Neural cell (in vitro differentiated cells): Measurements from ENCODE around the gene RFESD. TPM values are rescaled to one million over a fixed set of nuclear protein-coding genes. Genes with fewer than 3 reads are reported as not detected.

ENCODE experiments used
- H2AFZ ChIP-seq: fragments of 200-600, 300-800 bp; sonication (generic), shearing (Covaris generic); 2 replicates; pipeline ENCODE4 v1.6.0; 2014; ENCODE audit warnings: low read depth, mild to moderate bottlenecking, antibody characterized with exemption, low read length, moderate library complexity
- H3F3A ChIP-seq: fragments of 200-600 bp; shearing (Covaris generic); 2 replicates; pipeline ENCODE4 v1.6.1; 2016; ENCODE audit warnings: mild to moderate bottlenecking, moderate library complexity, mixed read lengths, antibody characterized with exemption, low read length; ENCODE audit not compliant: insufficient read depth, poor library complexity, severe bottlenecking
- H3K27ac ChIP-seq: fragments of 200-600, 300-800 bp; sonication (generic), shearing (Covaris generic); 2 replicates; pipeline ENCODE4 v1.5.1; 2014; ENCODE audit warnings: mild to moderate bottlenecking, low read length, moderate library complexity
- H3K27me3 ChIP-seq: fragments of 300-800, 200-600 bp; sonication (generic), shearing (Covaris generic); 2 replicates; pipeline ENCODE4 v1.6.0; 2014; ENCODE audit warnings: mild to moderate bottlenecking, low read depth, low read length, moderate library complexity; ENCODE audit not compliant: insufficient read depth
- H3K36me3 ChIP-seq: fragments of 300-800, 200-600 bp; sonication (generic), shearing (Covaris generic); 2 replicates; pipeline ENCODE4 v1.5.1; 2014; ENCODE audit warnings: mild to moderate bottlenecking, antibody characterized with exemption, low read length, moderate library complexity; ENCODE audit not compliant: insufficient read depth
- H3K4me2 ChIP-seq: fragments of 300-800, 200-600 bp; sonication (generic), shearing (Covaris generic); 2 replicates; pipeline ENCODE4 v1.6.0; 2014; ENCODE audit warnings: mild to moderate bottlenecking, low read length
- H3K4me3 ChIP-seq: fragments of 300-800, 200-600 bp; sonication (generic), shearing (Covaris generic); 2 replicates; pipeline ENCODE4 v1.5.1; 2014; ENCODE audit warnings: mild to moderate bottlenecking, low read length, moderate library complexity
- H3K79me2 ChIP-seq: fragments of 200-600 bp; shearing (Covaris generic); replicated peaks from 2 replicates; pipeline ENCODE4 v1.6.0; 2014; ENCODE audit warnings: mild to moderate bottlenecking, low read length, moderate library complexity; ENCODE audit not compliant: insufficient read depth
- H3K9ac ChIP-seq: fragments of 300-800, 200-600 bp; sonication (generic), shearing (Covaris generic); 2 replicates; pipeline ENCODE4 v1.6.1; 2016; ENCODE audit warnings: mild to moderate bottlenecking, low read length, mixed read lengths
- H3K9me2 ChIP-seq: fragments of 200-600 bp; shearing (Covaris generic); 2 replicates; pipeline ENCODE4 v1.6.1; 2016; ENCODE audit warnings: mild to moderate bottlenecking, low read length, mixed read lengths; ENCODE audit not compliant: insufficient read depth
- H3K9me3 ChIP-seq: fragments of 200-600, 300-800 bp; sonication (generic), shearing (Covaris generic); 2 replicates; pipeline ENCODE4 v1.6.1; 2016; ENCODE audit warnings: mild to moderate bottlenecking, mixed run types, low read length, moderate library complexity, mixed read lengths
- H4K20me1 ChIP-seq: fragments of 200-600 bp; shearing (Covaris generic); 2 replicates; pipeline ENCODE4 v1.6.1; 2016; ENCODE audit warnings: mild to moderate bottlenecking, mixed run types; ENCODE audit not compliant: insufficient read depth
- EP300 ChIP-seq: fragments of 450-650 bp; conservative IDR thresholded peaks from 2 replicates; pipeline ENCODE4 v1.6.1; 2014; ENCODE audit warnings: antibody characterized with exemption, mild to moderate bottlenecking, moderate library complexity; ENCODE audit not compliant: poor library complexity, severe bottlenecking
- EZH2 ChIP-seq: fragments of 200-600, 300-800 bp; shearing (Covaris generic), sonication (generic); IDR thresholded peaks from 2 replicates; pipeline ENCODE4 v1.6.1; 2014; ENCODE audit warnings: antibody characterized with exemption, low read length, borderline replicate concordance, mild to moderate bottlenecking; ENCODE audit not compliant: insufficient read depth, poor library complexity, severe bottlenecking
- MXI1 ChIP-seq: fragments of 450-650 bp; conservative IDR thresholded peaks from 2 replicates; pipeline ENCODE4 v1.6.1; 2014; ENCODE audit warnings: antibody characterized with exemption, mild to moderate bottlenecking; ENCODE audit not compliant: poor library complexity, severe bottlenecking
- POLR2AphosphoS5 ChIP-seq: IDR thresholded peaks from 2 replicates; pipeline ENCODE4 v1.6.1; 2012
- RAD21 ChIP-seq: fragments of 450-650 bp; conservative IDR thresholded peaks from 2 replicates; pipeline ENCODE4 v1.6.1; 2014; ENCODE audit warnings: antibody characterized with exemption, mild to moderate bottlenecking, moderate library complexity
- SMC3 ChIP-seq: fragments of 450-650 bp; conservative IDR thresholded peaks from 2 replicates; pipeline ENCODE4 v1.6.1; 2014; ENCODE audit warnings: antibody characterized with exemption, mild to moderate bottlenecking, moderate library complexity; ENCODE audit not compliant: poor library complexity
- TAF1 ChIP-seq: IDR thresholded peaks from 2 replicates; pipeline ENCODE4 v1.6.1; 2012; ENCODE audit warnings: low read depth
- polyA plus RNA-seq: library from polyadenylated mRNA; depleted of rRNA; stranded (reverse); fragments of >200 nt; gene quantifications from 2 replicates; pipeline ENCODE4 v1.2.3, GENCODE V29; 2014
- TF ChIP-seq, protein P1 (sequence below): IDR thresholded peaks from 2 replicates; pipeline ENCODE4 v1.6.1; 2012; ENCODE audit warnings: borderline replicate concordance
- TF ChIP-seq, protein P2 (sequence below): fragments of 450-650 bp; IDR thresholded peaks from 2 replicates; pipeline ENCODE4 v1.5.1; 2014; ENCODE audit warnings: antibody characterized with exemption, mild to moderate bottlenecking, moderate library complexity; ENCODE audit not compliant: poor library complexity, severe bottlenecking

Gene RFESD
- polyA plus RNA-seq, 1 donor from 2014 or later = not detected

DNA sequence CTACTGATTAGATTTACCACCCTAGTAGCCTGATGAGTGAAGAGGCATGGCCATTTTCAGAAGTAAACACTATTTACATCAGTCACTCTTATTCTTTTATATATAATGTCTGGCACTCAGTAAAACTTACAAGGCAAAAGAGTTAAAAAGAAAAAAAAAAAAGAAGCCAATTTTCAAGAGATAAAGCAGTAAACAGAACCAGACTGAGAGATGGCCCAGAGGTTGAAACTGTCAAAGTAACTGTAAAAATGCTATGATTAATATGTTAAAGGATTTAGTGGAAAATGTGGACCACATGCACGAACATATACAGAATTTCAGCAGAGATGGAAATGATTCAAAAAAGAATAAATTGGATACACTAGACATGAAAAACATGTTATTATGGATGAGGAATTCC lies 33.1 kb upstream of the RFESD start:
- H2AFZ ChIP-seq = no peak overlapping the region
- H3K9me2 ChIP-seq = no peaks in the 10 kb centered on the region
- no peak overlapping the region for H3K9ac ChIP-seq
- H3K27ac ChIP-seq = no peak overlapping the region
- H3F3A ChIP-seq = no peaks in the 10 kb centered on the region
- H3K79me2 ChIP-seq = no peaks in the 10 kb centered on the region
- no peaks in the 10 kb centered on the region for H3K9me3 ChIP-seq
- peaks cover 10% of the 10 kb centered on the region for H3K27me3 ChIP-seq
- H3K36me3 ChIP-seq = no peaks in the 10 kb centered on the region
- TF ChIP-seq, protein P1, sequence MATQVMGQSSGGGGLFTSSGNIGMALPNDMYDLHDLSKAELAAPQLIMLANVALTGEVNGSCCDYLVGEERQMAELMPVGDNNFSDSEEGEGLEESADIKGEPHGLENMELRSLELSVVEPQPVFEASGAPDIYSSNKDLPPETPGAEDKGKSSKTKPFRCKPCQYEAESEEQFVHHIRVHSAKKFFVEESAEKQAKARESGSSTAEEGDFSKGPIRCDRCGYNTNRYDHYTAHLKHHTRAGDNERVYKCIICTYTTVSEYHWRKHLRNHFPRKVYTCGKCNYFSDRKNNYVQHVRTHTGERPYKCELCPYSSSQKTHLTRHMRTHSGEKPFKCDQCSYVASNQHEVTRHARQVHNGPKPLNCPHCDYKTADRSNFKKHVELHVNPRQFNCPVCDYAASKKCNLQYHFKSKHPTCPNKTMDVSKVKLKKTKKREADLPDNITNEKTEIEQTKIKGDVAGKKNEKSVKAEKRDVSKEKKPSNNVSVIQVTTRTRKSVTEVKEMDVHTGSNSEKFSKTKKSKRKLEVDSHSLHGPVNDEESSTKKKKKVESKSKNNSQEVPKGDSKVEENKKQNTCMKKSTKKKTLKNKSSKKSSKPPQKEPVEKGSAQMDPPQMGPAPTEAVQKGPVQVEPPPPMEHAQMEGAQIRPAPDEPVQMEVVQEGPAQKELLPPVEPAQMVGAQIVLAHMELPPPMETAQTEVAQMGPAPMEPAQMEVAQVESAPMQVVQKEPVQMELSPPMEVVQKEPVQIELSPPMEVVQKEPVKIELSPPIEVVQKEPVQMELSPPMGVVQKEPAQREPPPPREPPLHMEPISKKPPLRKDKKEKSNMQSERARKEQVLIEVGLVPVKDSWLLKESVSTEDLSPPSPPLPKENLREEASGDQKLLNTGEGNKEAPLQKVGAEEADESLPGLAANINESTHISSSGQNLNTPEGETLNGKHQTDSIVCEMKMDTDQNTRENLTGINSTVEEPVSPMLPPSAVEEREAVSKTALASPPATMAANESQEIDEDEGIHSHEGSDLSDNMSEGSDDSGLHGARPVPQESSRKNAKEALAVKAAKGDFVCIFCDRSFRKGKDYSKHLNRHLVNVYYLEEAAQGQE = no peak
- no peak overlapping the region for H3K4me2 ChIP-seq
- no peak overlapping the region for H3K4me3 ChIP-seq
- no peaks in the 10 kb centered on the region for H4K20me1 ChIP-seq

DNA sequence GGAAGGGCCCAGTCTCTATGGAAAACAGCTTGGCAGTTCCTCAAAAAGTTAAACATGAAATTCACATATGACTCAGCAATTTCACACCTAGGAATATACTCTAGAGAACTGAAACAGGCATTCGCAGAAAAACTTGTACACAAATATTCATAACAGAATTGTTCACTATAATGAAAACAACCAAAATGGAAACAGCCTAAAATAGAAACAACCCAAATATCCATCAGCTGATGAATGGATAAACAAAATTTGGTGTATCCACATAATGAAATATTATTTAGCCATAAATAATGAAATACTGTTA lies 31.5 kb upstream of the RFESD start:
- no peaks in the 10 kb centered on the region for H3F3A ChIP-seq
- H2AFZ ChIP-seq = no peak overlapping the region
- TF ChIP-seq EP300 (no peak), MXI1 (no peak), RAD21 (no peak), POLR2AphosphoS5 (no peak), EZH2 (no peak), TAF1 (no peak), SMC3 (no peak)
- TF ChIP-seq, protein P2, sequence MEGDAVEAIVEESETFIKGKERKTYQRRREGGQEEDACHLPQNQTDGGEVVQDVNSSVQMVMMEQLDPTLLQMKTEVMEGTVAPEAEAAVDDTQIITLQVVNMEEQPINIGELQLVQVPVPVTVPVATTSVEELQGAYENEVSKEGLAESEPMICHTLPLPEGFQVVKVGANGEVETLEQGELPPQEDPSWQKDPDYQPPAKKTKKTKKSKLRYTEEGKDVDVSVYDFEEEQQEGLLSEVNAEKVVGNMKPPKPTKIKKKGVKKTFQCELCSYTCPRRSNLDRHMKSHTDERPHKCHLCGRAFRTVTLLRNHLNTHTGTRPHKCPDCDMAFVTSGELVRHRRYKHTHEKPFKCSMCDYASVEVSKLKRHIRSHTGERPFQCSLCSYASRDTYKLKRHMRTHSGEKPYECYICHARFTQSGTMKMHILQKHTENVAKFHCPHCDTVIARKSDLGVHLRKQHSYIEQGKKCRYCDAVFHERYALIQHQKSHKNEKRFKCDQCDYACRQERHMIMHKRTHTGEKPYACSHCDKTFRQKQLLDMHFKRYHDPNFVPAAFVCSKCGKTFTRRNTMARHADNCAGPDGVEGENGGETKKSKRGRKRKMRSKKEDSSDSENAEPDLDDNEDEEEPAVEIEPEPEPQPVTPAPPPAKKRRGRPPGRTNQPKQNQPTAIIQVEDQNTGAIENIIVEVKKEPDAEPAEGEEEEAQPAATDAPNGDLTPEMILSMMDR = no peak
- TF ChIP-seq, protein P1 = no peak
- H3K27ac ChIP-seq = no peak overlapping the region
- peaks cover 26% of the 10 kb centered on the region for H3K27me3 ChIP-seq
- H3K9me2 ChIP-seq = no peaks in the 10 kb centered on the region
- H4K20me1 ChIP-seq = no peaks in the 10 kb centered on the region
- H3K36me3 ChIP-seq = no peaks in the 10 kb centered on the region
- H3K4me2 ChIP-seq = no peak overlapping the region
- H3K4me3 ChIP-seq = no peak overlapping the region
- H3K79me2 ChIP-seq = no peaks in the 10 kb centered on the region
- H3K9me3 ChIP-seq = no peaks in the 10 kb centered on the region
- no peak overlapping the region for H3K9ac ChIP-seq
